GM08714 (cell line): ENCODE data around the gene TSPAN31.

Experiments
- H3K4me3 ChIP-seq: fragments of 200-500 bp; sonication (Bioruptor generic); 2 replicates; pipeline ENCODE4 v1.5.1; 2014; ENCODE audit warnings: mild to moderate bottlenecking, low read length, inconsistent platforms
- ZNF274 ChIP-seq: IDR thresholded peaks from 2 replicates; pipeline ENCODE4 v1.6.1; 2012; ENCODE audit warnings: mild to moderate bottlenecking, low read depth, low read length

Gene TSPAN31

GRCh38 chr12:57759360-57759980 is 14.6 kb downstream of the TSPAN31 start:
- no peak overlapping the region for H3K4me3 ChIP-seq
- TF ChIP-seq ZNF274 = no peak

- no peak for TF ChIP-seq ZNF274
- no peak overlapping the region for H3K4me3 ChIP-seq
Measured at GRCh38 chr12:57760347-57760982, 15.6 kb downstream of the TSPAN31 start.

GRCh38 chr12:57761391-57761998 is 16.7 kb downstream of the TSPAN31 start:
- no peak for TF ChIP-seq ZNF274
- H3K4me3 ChIP-seq = no peak overlapping the region

- no peak for TF ChIP-seq ZNF274
- H3K4me3 ChIP-seq = no peak overlapping the region
Measured at GRCh38 chr12:57762463-57762862, 17.6 kb downstream of the TSPAN31 start.

- no peak for TF ChIP-seq ZNF274
Measured at GRCh38 chr12:57763881-57764661, 19.2 kb downstream of the TSPAN31 start.

GRCh38 chr12:57764662-57765002 is 19.8 kb downstream of the TSPAN31 start:
- peak overlapping the region; percentile 9; the same call in 1 of the 2 replicates for H3K4me3 ChIP-seq
- no peak for TF ChIP-seq ZNF274

More at GRCh38 chr12:57763881-57764661, 19.2 kb downstream of the TSPAN31 start:
- H3K4me3 ChIP-seq = no peak overlapping the region

- no peak for TF ChIP-seq ZNF274
- H3K4me3 ChIP-seq = peak overlapping the region; percentile 9; the same call in 1 of the 2 replicates
Measured at GRCh38 chr12:57765003-57765697, 20.3 kb downstream of the TSPAN31 start.

- no peak overlapping the region; the same call in 1 of the 2 replicates for H3K4me3 ChIP-seq
Measured at GRCh38 chr12:57765698-57766463, 21.0 kb downstream of the TSPAN31 start.

GRCh38 chr12:57766464-57767304 is 21.8 kb downstream of the TSPAN31 start, which contains the start of gene CYP27B1:
TSS of gene CYP27B1 (minus strand) at chr12:57767078. CDS start at chr12:57767041, 37 bp downstream.
- H3K4me3 ChIP-seq = no peak within 1 kb of the TSS; the same call in 1 of the 2 replicates

More at GRCh38 chr12:57765698-57766463, 21.0 kb downstream of the TSPAN31 start:
- TF ChIP-seq ZNF274 = no peak

GRCh38 chr12:57767305-57767698 is 22.5 kb downstream of the TSPAN31 start:
- H3K4me3 ChIP-seq = no peak overlapping the region
- TF ChIP-seq ZNF274 = no peak

More at GRCh38 chr12:57766464-57767304, 21.8 kb downstream of the TSPAN31 start, which contains the start of gene CYP27B1:
- TF ChIP-seq ZNF274 = no peak

- TF ChIP-seq ZNF274 = no peak
- no peak overlapping the region for H3K4me3 ChIP-seq
Measured at GRCh38 chr12:57767876-57768275, 23.0 kb downstream of the TSPAN31 start.

GRCh38 chr12:57769594-57769993 is 24.8 kb downstream of the TSPAN31 start:
- no peak overlapping the region for H3K4me3 ChIP-seq

GRCh38 chr12:57770734-57771133 is 25.9 kb downstream of the TSPAN31 start:
- H3K4me3 ChIP-seq = no peak overlapping the region; the same call in 1 of the 2 replicates
- no peak for TF ChIP-seq ZNF274

More at GRCh38 chr12:57769594-57769993, 24.8 kb downstream of the TSPAN31 start:
- no peak for TF ChIP-seq ZNF274
